ENCODE results near the gene EEFSEC. TPM values are rescaled to one million over a fixed set of nuclear protein-coding genes. Genes with fewer than 3 reads are reported as not detected.

The EEFSEC gene
- total RNA-seq, 1 experiment from 2014 or later = 9.6 TPM

- no peak for ATAC-seq
- Histone ChIP-seq H3K27ac (ENCODE audit: low read length) (no peak overlapping the region), H3K4me2 (ENCODE audit: low read length) (no peak overlapping the region), H3K36me3 (ENCODE audit: low read depth, low read length) (no peaks in the 10 kb centered on the region), H3K9me3 (ENCODE audit: low read length) (no peaks in the 10 kb centered on the region), H3K27me3 (ENCODE audit: low read length) (no peaks in the 10 kb centered on the region), H4K20me1 (ENCODE audit: low read length) (no peaks in the 10 kb centered on the region), H3K4me1 (ENCODE audit: insufficient read depth, low read length) (peaks cover 13% of the 10 kb centered on the region), H3K9ac (ENCODE audit: low read length) (no peak overlapping the region), H3K79me2 (ENCODE audit: low read length) (no peaks in the 10 kb centered on the region), H3K9me2 (replicated peaks; ENCODE audit: low read length) (no peaks in the 10 kb centered on the region), H3F3A (ENCODE audit: low read length, unreplicated experiment) (no peaks in the 10 kb centered on the region), H3K4me3 (ENCODE audit: low read length) (no peak overlapping the region), H2AFZ (ENCODE audit: low read length) (no peak overlapping the region)
- TF ChIP-seq, protein P1, sequence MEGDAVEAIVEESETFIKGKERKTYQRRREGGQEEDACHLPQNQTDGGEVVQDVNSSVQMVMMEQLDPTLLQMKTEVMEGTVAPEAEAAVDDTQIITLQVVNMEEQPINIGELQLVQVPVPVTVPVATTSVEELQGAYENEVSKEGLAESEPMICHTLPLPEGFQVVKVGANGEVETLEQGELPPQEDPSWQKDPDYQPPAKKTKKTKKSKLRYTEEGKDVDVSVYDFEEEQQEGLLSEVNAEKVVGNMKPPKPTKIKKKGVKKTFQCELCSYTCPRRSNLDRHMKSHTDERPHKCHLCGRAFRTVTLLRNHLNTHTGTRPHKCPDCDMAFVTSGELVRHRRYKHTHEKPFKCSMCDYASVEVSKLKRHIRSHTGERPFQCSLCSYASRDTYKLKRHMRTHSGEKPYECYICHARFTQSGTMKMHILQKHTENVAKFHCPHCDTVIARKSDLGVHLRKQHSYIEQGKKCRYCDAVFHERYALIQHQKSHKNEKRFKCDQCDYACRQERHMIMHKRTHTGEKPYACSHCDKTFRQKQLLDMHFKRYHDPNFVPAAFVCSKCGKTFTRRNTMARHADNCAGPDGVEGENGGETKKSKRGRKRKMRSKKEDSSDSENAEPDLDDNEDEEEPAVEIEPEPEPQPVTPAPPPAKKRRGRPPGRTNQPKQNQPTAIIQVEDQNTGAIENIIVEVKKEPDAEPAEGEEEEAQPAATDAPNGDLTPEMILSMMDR (conservative IDR thresholded peaks at IDR 0.05; ENCODE audit: low read depth, low read length) = no peak
- TF ChIP-seq EZH2 (IDR thresholded peaks at IDR 0.05; ENCODE audit: low read length, unreplicated experiment) (no peak), EZH2phosphoT487 (IDR thresholded peaks at IDR 0.05; ENCODE audit: borderline replicate concordance, low read length) (no peak)
- BruUV-seq (replicated peaks) = no TSS peak
- DNase-seq = no peak
- CTCF ChIA-PET = no interaction called here
- POLR2A ChIA-PET (ENCODE audit: unreplicated experiment) = no interaction called here
- intact Hi-C loops (cut with micrococcal nuclease) = no loop called here
Measured at GRCh38 chr3:128419311-128419710, 266.0 kb downstream of the EEFSEC start.

GRCh38 chr3:128420289-128420688 is 267.0 kb downstream of the EEFSEC start:
- Histone ChIP-seq H3K27ac (ENCODE audit: low read length) (no peak overlapping the region), H3K27me3 (ENCODE audit: low read length) (no peaks in the 10 kb centered on the region), H4K20me1 (ENCODE audit: low read length) (no peaks in the 10 kb centered on the region), H3K9me3 (ENCODE audit: low read length) (no peaks in the 10 kb centered on the region), H3K79me2 (ENCODE audit: low read length) (no peaks in the 10 kb centered on the region), H3K4me1 (ENCODE audit: insufficient read depth, low read length) (peaks cover 23% of the 10 kb centered on the region), H3K4me2 (ENCODE audit: low read length) (no peak overlapping the region), H3K4me3 (ENCODE audit: low read length) (no peak overlapping the region), H3K9ac (ENCODE audit: low read length) (no peak overlapping the region), H3K9me2 (replicated peaks; ENCODE audit: low read length) (no peaks in the 10 kb centered on the region), H3F3A (ENCODE audit: low read length, unreplicated experiment) (no peaks in the 10 kb centered on the region), H3K36me3 (ENCODE audit: low read depth, low read length) (no peaks in the 10 kb centered on the region), H2AFZ (ENCODE audit: low read length) (no peak overlapping the region)
- TF ChIP-seq, protein P1 (conservative IDR thresholded peaks at IDR 0.05; ENCODE audit: low read depth, low read length) = no peak
- TF ChIP-seq EZH2phosphoT487 (IDR thresholded peaks at IDR 0.05; ENCODE audit: borderline replicate concordance, low read length) (no peak), EZH2 (IDR thresholded peaks at IDR 0.05; ENCODE audit: low read length, unreplicated experiment) (no peak)
- POLR2A ChIA-PET (ENCODE audit: unreplicated experiment) = no interaction called here
- intact Hi-C loops (cut with micrococcal nuclease) = loop anchor here (10.0 kb wide), 1 partner anchor 115 kb away; no protein-coding TSS in a partner anchor
- DNase-seq (no peak), ATAC-seq (no peak)
- CTCF ChIA-PET = no interaction called here
- no TSS peak for BruUV-seq (replicated peaks)

GRCh38 chr3:128420720-128421438 is 267.6 kb downstream of the EEFSEC start:
- ATAC-seq (no peak), DNase-seq (no peak)
- Histone ChIP-seq H3K79me2 (ENCODE audit: low read length) (no peaks in the 10 kb centered on the region), H3K9me3 (ENCODE audit: low read length) (no peaks in the 10 kb centered on the region), H3F3A (ENCODE audit: low read length, unreplicated experiment) (no peaks in the 10 kb centered on the region), H3K9me2 (replicated peaks; ENCODE audit: low read length) (no peaks in the 10 kb centered on the region), H2AFZ (ENCODE audit: low read length) (no peak overlapping the region), H3K4me3 (ENCODE audit: low read length) (no peak overlapping the region), H3K27me3 (ENCODE audit: low read length) (no peaks in the 10 kb centered on the region), H4K20me1 (ENCODE audit: low read length) (no peaks in the 10 kb centered on the region), H3K9ac (ENCODE audit: low read length) (no peak overlapping the region), H3K36me3 (ENCODE audit: low read depth, low read length) (no peaks in the 10 kb centered on the region), H3K4me1 (ENCODE audit: insufficient read depth, low read length) (peaks cover 24% of the 10 kb centered on the region), H3K4me2 (ENCODE audit: low read length) (no peak overlapping the region), H3K27ac (ENCODE audit: low read length) (no peak overlapping the region)
- intact Hi-C loops (cut with micrococcal nuclease) = loop anchor here (10.0 kb wide), 1 partner anchor 116 kb away; no protein-coding TSS in a partner anchor
- TF ChIP-seq EZH2phosphoT487 (IDR thresholded peaks at IDR 0.05; ENCODE audit: borderline replicate concordance, low read length) = no peak
- TF ChIP-seq, protein P1 (conservative IDR thresholded peaks at IDR 0.05; ENCODE audit: low read depth, low read length) = no peak
- TF ChIP-seq EZH2 (IDR thresholded peaks at IDR 0.05; ENCODE audit: low read length, unreplicated experiment) = no peak
- CTCF ChIA-PET = no interaction called here
- BruUV-seq (replicated peaks) = no TSS peak
- POLR2A ChIA-PET (ENCODE audit: unreplicated experiment) = no interaction called here

Measured in PC-3 (cell line).